GM23338 (cell line): ENCODE results near the gene FGFBP1.

Experiments used
- CREB1 ChIP-seq: fragments of 250-450 bp; sonication (Bioruptor Pico); IDR thresholded peaks from 2 replicates; pipeline ENCODE4 v1.5.0; 2020; ENCODE audit warnings: low read depth, mild to moderate bottlenecking, moderate library complexity
- EZH2 ChIP-seq: fragments of 200-600 bp; sonication (generic); IDR thresholded peaks from one replicate; pipeline ENCODE4 v1.8.0; 2017; ENCODE audit warnings: antibody characterized with exemption, mild to moderate bottlenecking, low read depth; ENCODE audit not compliant: unreplicated experiment
- EZH2phosphoT487 ChIP-seq: fragments of 200-600 bp; sonication (generic); IDR thresholded peaks from one replicate; pipeline ENCODE4 v1.8.1; 2018; ENCODE audit warnings: antibody characterized with exemption; ENCODE audit not compliant: unreplicated experiment
- JUNB ChIP-seq: IDR thresholded peaks from one replicate; pipeline ENCODE4 v1.6.1; 2016; ENCODE audit warnings: antibody characterized with exemption; ENCODE audit not compliant: unreplicated experiment
- NANOG ChIP-seq: IDR thresholded peaks from 2 replicates; pipeline ENCODE4 v1.6.1; 2016; ENCODE audit warnings: antibody characterized with exemption, borderline replicate concordance
- POLR2AphosphoS5 ChIP-seq: IDR thresholded peaks from 2 replicates; pipeline ENCODE4 v1.6.1; 2016; ENCODE audit warnings: antibody characterized with exemption, low read depth
- TF ChIP-seq, protein P1 (sequence below), 2 experiments: fragments of 200-600 bp in 1 of 2; sonication (generic) in 1 of 2; conservative IDR thresholded peaks; 2 replicates each; pipeline versions ENCODE4 v1.5.1 to v1.6.1; 2016 to 2017; ENCODE audit warnings: antibody characterized with exemption in 2 of 2, low read depth in 2 of 2, mild to moderate bottlenecking in 2 of 2, moderate library complexity in 1 of 2
- TF ChIP-seq, protein P2 (sequence below): IDR thresholded peaks from one replicate; pipeline ENCODE4 v1.6.1; 2018; ENCODE audit warnings: antibody characterized with exemption; ENCODE audit not compliant: unreplicated experiment
- TF ChIP-seq, protein P3 (sequence below): IDR thresholded peaks from 2 replicates; pipeline ENCODE4 v1.6.1; 2016; ENCODE audit warnings: antibody characterized with exemption

DNA sequence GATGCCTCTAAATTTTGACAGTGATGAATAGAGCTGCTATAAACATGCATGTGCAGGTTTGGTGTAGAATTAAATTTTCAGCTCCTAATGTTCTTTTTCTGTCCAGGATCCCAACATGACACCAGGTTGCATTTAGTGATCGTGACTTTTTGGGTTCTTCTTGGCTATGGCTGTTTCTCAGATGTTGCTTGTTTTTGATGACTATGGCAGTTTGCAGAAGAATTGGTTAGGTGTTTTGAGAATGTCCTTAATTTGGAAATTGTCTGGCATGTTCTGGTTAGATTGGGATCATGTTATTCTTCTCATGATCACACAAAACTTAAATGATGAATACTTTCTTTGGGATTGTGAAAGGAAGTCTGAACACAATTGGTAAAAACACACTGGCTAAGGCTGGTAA is 3.7 kb upstream of the FGFBP1 start:
- TF ChIP-seq, protein P1, sequence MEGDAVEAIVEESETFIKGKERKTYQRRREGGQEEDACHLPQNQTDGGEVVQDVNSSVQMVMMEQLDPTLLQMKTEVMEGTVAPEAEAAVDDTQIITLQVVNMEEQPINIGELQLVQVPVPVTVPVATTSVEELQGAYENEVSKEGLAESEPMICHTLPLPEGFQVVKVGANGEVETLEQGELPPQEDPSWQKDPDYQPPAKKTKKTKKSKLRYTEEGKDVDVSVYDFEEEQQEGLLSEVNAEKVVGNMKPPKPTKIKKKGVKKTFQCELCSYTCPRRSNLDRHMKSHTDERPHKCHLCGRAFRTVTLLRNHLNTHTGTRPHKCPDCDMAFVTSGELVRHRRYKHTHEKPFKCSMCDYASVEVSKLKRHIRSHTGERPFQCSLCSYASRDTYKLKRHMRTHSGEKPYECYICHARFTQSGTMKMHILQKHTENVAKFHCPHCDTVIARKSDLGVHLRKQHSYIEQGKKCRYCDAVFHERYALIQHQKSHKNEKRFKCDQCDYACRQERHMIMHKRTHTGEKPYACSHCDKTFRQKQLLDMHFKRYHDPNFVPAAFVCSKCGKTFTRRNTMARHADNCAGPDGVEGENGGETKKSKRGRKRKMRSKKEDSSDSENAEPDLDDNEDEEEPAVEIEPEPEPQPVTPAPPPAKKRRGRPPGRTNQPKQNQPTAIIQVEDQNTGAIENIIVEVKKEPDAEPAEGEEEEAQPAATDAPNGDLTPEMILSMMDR (conservative IDR thresholded peaks at IDR 0.05; ENCODE audit: low read depth in 2 of 2), result no peak
- TF ChIP-seq EZH2phosphoT487 (no peak), POLR2AphosphoS5 (no peak), EZH2 (no peak), CREB1 (CRISPR knock-in tag) (no peak), JUNB (no peak), NANOG (no peak)
- TF ChIP-seq, protein P2, sequence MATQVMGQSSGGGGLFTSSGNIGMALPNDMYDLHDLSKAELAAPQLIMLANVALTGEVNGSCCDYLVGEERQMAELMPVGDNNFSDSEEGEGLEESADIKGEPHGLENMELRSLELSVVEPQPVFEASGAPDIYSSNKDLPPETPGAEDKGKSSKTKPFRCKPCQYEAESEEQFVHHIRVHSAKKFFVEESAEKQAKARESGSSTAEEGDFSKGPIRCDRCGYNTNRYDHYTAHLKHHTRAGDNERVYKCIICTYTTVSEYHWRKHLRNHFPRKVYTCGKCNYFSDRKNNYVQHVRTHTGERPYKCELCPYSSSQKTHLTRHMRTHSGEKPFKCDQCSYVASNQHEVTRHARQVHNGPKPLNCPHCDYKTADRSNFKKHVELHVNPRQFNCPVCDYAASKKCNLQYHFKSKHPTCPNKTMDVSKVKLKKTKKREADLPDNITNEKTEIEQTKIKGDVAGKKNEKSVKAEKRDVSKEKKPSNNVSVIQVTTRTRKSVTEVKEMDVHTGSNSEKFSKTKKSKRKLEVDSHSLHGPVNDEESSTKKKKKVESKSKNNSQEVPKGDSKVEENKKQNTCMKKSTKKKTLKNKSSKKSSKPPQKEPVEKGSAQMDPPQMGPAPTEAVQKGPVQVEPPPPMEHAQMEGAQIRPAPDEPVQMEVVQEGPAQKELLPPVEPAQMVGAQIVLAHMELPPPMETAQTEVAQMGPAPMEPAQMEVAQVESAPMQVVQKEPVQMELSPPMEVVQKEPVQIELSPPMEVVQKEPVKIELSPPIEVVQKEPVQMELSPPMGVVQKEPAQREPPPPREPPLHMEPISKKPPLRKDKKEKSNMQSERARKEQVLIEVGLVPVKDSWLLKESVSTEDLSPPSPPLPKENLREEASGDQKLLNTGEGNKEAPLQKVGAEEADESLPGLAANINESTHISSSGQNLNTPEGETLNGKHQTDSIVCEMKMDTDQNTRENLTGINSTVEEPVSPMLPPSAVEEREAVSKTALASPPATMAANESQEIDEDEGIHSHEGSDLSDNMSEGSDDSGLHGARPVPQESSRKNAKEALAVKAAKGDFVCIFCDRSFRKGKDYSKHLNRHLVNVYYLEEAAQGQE, result no peak
- TF ChIP-seq, protein P3, sequence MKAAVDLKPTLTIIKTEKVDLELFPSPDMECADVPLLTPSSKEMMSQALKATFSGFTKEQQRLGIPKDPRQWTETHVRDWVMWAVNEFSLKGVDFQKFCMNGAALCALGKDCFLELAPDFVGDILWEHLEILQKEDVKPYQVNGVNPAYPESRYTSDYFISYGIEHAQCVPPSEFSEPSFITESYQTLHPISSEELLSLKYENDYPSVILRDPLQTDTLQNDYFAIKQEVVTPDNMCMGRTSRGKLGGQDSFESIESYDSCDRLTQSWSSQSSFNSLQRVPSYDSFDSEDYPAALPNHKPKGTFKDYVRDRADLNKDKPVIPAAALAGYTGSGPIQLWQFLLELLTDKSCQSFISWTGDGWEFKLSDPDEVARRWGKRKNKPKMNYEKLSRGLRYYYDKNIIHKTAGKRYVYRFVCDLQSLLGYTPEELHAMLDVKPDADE, result no peak
